ENCODE data around the gene RNU6-8.

The RNU6-8 gene

GRCh38 chr14:32202998-32203882, at the start of gene RNU6-8:
TSS of gene RNU6-8 (minus strand) at chr14:32203269.
- TF ChIP-seq CEBPB (IDR thresholded peaks at IDR 0.05), result peak; percentile 64
- TF ChIP-seq YY1 (IDR thresholded peaks at IDR 0.05; ENCODE audit: low read depth), result 0 out of 2 replicates have a peak, but pooled peaks have one; percentile 39
- peak; percentile 12; the same call in 1 of the 2 replicates for TF ChIP-seq CREB1 (IDR thresholded peaks at IDR 0.05; ENCODE audit: low read depth)
- peak; percentile 68; the same call in 1 of the 2 replicates for TF ChIP-seq TEAD4 (IDR thresholded peaks at IDR 0.05)
- peak; percentile 83 for TF ChIP-seq MAX (IDR thresholded peaks at IDR 0.05)
- TF ChIP-seq EP300 (IDR thresholded peaks at IDR 0.05; ENCODE audit: borderline replicate concordance), result no peak
- TF ChIP-seq, protein P1, sequence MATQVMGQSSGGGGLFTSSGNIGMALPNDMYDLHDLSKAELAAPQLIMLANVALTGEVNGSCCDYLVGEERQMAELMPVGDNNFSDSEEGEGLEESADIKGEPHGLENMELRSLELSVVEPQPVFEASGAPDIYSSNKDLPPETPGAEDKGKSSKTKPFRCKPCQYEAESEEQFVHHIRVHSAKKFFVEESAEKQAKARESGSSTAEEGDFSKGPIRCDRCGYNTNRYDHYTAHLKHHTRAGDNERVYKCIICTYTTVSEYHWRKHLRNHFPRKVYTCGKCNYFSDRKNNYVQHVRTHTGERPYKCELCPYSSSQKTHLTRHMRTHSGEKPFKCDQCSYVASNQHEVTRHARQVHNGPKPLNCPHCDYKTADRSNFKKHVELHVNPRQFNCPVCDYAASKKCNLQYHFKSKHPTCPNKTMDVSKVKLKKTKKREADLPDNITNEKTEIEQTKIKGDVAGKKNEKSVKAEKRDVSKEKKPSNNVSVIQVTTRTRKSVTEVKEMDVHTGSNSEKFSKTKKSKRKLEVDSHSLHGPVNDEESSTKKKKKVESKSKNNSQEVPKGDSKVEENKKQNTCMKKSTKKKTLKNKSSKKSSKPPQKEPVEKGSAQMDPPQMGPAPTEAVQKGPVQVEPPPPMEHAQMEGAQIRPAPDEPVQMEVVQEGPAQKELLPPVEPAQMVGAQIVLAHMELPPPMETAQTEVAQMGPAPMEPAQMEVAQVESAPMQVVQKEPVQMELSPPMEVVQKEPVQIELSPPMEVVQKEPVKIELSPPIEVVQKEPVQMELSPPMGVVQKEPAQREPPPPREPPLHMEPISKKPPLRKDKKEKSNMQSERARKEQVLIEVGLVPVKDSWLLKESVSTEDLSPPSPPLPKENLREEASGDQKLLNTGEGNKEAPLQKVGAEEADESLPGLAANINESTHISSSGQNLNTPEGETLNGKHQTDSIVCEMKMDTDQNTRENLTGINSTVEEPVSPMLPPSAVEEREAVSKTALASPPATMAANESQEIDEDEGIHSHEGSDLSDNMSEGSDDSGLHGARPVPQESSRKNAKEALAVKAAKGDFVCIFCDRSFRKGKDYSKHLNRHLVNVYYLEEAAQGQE (IDR thresholded peaks at IDR 0.05; ENCODE audit: low read depth), result no peak
- TF ChIP-seq TAF1 (IDR thresholded peaks at IDR 0.05; ENCODE audit: low read depth), result peak; percentile 37; the same call in 1 of the 2 replicates

DNA sequence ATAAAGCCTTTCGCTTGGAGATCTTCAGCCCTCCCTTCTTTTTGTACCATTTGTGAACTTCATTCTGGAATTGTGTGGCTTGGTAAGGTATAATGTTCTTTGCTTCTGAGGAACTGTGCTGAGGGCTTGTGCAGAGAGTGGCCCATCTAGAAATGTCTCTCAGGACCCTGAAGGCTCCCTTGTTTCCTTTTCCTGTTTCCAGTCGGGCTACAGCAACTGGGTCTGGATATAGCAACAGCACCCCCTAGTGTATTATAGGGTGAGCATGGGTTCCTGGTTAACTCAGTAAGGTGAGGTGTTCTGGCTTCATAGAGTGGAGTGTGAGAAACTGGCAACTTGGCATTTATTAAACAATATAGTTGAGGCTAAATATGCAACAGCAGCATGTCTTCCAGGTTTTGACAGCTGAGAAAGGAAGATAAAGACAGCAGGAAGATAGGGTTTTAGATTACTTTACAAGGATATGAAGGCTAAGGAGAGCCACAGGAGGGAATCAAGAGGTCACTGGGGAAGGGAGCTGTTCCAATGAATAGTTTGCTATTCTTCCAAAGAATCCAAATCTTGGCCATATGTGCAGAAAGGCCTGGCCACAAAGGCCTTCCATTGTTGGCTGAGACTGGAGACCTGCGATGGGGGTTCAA, 49.1 kb upstream of the RNU6-8 start:
- no peak for TF ChIP-seq TEAD4 (IDR thresholded peaks at IDR 0.05)
- peak; percentile 95 for TF ChIP-seq RAD21 (IDR thresholded peaks at IDR 0.05; ENCODE audit: low read depth)
- TF ChIP-seq EP300 (IDR thresholded peaks at IDR 0.05; ENCODE audit: borderline replicate concordance), result no peak

DNA sequence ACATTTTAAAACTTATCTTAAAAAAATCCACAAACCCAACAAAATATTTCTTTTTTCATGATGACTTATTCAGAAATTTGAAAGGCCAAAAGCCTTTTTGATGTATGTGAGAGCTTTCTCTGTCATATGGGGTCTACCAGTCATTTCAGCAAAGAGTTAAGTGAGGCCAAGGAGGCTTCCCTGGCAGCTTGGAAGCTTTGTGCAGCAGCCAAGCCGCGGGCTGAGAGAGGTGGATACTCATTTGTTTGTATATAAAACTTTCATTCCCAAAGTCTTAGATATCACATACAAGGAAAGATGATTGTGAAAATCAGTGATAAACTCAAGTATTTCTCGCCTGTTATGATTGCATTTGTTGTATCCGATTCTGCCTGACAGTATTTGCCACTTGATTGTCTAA, 48.5 kb upstream of the RNU6-8 start:
- TF ChIP-seq YY1 (IDR thresholded peaks at IDR 0.05; ENCODE audit: low read depth) (no peak), FOXM1 (IDR thresholded peaks at IDR 0.05; ENCODE audit: borderline replicate concordance, low read depth) (no peak), ZBTB7A (IDR thresholded peaks at IDR 0.05; ENCODE audit: low read depth) (no peak), CREB1 (IDR thresholded peaks at IDR 0.05; ENCODE audit: low read depth) (no peak), RAD21 (IDR thresholded peaks at IDR 0.05; ENCODE audit: low read depth) (no peak), CEBPB (IDR thresholded peaks at IDR 0.05) (no peak), NFIC (IDR thresholded peaks at IDR 0.05) (no peak)
- TF ChIP-seq, protein P1 (IDR thresholded peaks at IDR 0.05; ENCODE audit: low read depth), result no peak

DNA sequence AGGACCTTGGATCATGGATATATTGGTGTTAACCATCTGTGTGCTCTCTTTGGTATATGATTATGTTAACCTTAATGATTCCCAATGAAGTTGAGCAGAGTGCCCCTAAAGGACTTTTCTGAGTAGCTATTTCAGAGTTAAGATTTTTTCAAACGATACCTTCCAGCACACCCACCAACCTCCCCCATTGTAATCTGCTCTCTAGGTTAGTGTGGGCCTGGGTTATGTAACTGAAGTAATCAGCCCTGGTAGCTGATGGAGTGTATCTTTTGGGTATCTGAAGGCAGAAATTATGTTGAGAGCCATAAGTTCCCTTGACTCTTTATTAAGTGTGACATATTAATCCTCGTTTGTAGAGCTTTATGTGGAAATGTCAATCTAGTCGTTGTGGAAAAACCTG, 47.6 kb upstream of the RNU6-8 start:
- TF ChIP-seq RAD21 (IDR thresholded peaks at IDR 0.05; ENCODE audit: low read depth), result no peak
- no peak for TF ChIP-seq EGR1 (IDR thresholded peaks at IDR 0.05)
- TF ChIP-seq ZBTB7A (IDR thresholded peaks at IDR 0.05; ENCODE audit: low read depth), result no peak
- TF ChIP-seq TCF12 (IDR thresholded peaks at IDR 0.05; ENCODE audit: low read depth), result no peak
- no peak for TF ChIP-seq MAX (IDR thresholded peaks at IDR 0.05)
- TF ChIP-seq EP300 (IDR thresholded peaks at IDR 0.05; ENCODE audit: borderline replicate concordance), result no peak
- TF ChIP-seq CREB1 (IDR thresholded peaks at IDR 0.05; ENCODE audit: low read depth), result no peak
- TF ChIP-seq YY1 (IDR thresholded peaks at IDR 0.05; ENCODE audit: low read depth), result no peak
- TF ChIP-seq FOXM1 (IDR thresholded peaks at IDR 0.05; ENCODE audit: borderline replicate concordance, low read depth), result no peak
- TF ChIP-seq, protein P2, sequence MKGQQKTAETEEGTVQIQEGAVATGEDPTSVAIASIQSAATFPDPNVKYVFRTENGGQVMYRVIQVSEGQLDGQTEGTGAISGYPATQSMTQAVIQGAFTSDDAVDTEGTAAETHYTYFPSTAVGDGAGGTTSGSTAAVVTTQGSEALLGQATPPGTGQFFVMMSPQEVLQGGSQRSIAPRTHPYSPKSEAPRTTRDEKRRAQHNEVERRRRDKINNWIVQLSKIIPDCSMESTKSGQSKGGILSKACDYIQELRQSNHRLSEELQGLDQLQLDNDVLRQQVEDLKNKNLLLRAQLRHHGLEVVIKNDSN (IDR thresholded peaks at IDR 0.05), result no peak

GRCh38 chr14:32249780-32250179, 46.7 kb upstream of the RNU6-8 start:
- TF ChIP-seq ZBTB7A (IDR thresholded peaks at IDR 0.05; ENCODE audit: low read depth) (no peak), NFIC (IDR thresholded peaks at IDR 0.05) (no peak), CEBPB (IDR thresholded peaks at IDR 0.05) (no peak), EP300 (IDR thresholded peaks at IDR 0.05; ENCODE audit: borderline replicate concordance) (no peak), FOXM1 (IDR thresholded peaks at IDR 0.05; ENCODE audit: borderline replicate concordance, low read depth) (no peak), CREB1 (IDR thresholded peaks at IDR 0.05; ENCODE audit: low read depth) (no peak), MAX (IDR thresholded peaks at IDR 0.05) (no peak), RAD21 (IDR thresholded peaks at IDR 0.05; ENCODE audit: low read depth) (no peak), TAF1 (IDR thresholded peaks at IDR 0.05; ENCODE audit: low read depth) (no peak)
- TF ChIP-seq, protein P1 (IDR thresholded peaks at IDR 0.05; ENCODE audit: low read depth), result no peak
- TF ChIP-seq, protein P2 (IDR thresholded peaks at IDR 0.05), result no peak
